Mammary epithelial cell (primary cell): ENCODE results near the gene MEGF6.

ENCODE experiments used
- EZH2 ChIP-seq: IDR thresholded peaks from 2 replicates; pipeline ENCODE4 v1.6.1; 2012; ENCODE audit warnings: low read length, inconsistent platforms, borderline replicate concordance
- TF ChIP-seq, protein P1 (sequence below), 2 donors: IDR thresholded peaks in 1 of 2; conservative IDR thresholded peaks in 1 of 2; 2 replicates each; pipeline ENCODE4 v1.5.1; 2011 to 2012; ENCODE audit warnings: inconsistent platforms in 2 of 2, low read length in 2 of 2, mild to moderate bottlenecking in 2 of 2, control low read depth in 1 of 2, low read depth in 1 of 2; ENCODE audit not compliant: insufficient read depth in 1 of 2; ENCODE audit errors: extremely low read depth in 1 of 2

DNA sequence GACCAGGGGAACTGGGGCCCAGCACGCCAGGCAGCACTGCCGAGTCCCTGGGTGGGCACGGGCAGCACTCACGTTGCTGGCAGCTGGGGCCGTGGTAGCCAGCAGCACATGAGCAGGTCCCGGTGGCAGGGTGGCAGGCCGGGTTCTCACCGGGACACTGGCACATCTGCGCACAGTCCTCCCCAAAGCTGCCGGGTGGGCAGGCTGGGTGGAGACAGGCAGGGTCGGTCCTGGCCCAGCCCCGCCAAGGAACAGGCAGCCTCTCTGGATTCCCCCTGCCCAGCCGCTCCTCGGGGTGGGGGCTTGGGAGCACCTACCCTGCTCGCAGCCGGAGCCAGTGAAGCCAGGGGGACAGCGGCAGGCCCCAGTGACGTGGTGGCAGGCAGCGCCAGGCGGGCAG is 114.4 kb downstream of the MEGF6 start:
- TF ChIP-seq, protein P1, sequence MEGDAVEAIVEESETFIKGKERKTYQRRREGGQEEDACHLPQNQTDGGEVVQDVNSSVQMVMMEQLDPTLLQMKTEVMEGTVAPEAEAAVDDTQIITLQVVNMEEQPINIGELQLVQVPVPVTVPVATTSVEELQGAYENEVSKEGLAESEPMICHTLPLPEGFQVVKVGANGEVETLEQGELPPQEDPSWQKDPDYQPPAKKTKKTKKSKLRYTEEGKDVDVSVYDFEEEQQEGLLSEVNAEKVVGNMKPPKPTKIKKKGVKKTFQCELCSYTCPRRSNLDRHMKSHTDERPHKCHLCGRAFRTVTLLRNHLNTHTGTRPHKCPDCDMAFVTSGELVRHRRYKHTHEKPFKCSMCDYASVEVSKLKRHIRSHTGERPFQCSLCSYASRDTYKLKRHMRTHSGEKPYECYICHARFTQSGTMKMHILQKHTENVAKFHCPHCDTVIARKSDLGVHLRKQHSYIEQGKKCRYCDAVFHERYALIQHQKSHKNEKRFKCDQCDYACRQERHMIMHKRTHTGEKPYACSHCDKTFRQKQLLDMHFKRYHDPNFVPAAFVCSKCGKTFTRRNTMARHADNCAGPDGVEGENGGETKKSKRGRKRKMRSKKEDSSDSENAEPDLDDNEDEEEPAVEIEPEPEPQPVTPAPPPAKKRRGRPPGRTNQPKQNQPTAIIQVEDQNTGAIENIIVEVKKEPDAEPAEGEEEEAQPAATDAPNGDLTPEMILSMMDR (conservative IDR thresholded peaks at IDR 0.05 in 1 of 2, IDR thresholded peaks at IDR 0.05 in 1 of 2; ENCODE audit: extremely low read depth in 1 of 2, insufficient read depth in 1 of 2, low read depth in 1 of 2, low read length in 2 of 2): no peak
- no peak for TF ChIP-seq EZH2
